Mucosa of descending colon (tissue), 3 donors: Measurements from ENCODE around the gene MEI1. TPM values are rescaled to one million over a fixed set of nuclear protein-coding genes. Genes with fewer than 3 reads are reported as not detected.

Source experiments
- ATAC-seq: fragments of 200-7000 bp; cut with Tn5 transposase; one replicate; pipeline ENCODE4 v1.9.1; 2020; ENCODE audit warnings: mild to moderate bottlenecking, moderate library complexity
- DNase-seq, 3 donors: peaks; one replicate each; pipeline ENCODE4 v3.0.0-alpha.2; 2020
- H3K36me3 ChIP-seq: fragments of 200-600 bp; one replicate; pipeline ENCODE4 v1.8.0; 2021; ENCODE audit warnings: low read depth, mild to moderate bottlenecking
- H3K4me1 ChIP-seq: fragments of 200-600 bp; one replicate; pipeline ENCODE4 v1.8.0; 2021; ENCODE audit warnings: low read depth, mild to moderate bottlenecking
- H3K4me3 ChIP-seq: fragments of 200-600 bp; one replicate; pipeline ENCODE4 v1.8.0; 2021; ENCODE audit warnings: mild to moderate bottlenecking
- H3K9me3 ChIP-seq: fragments of 200-600 bp; one replicate; pipeline ENCODE4 v1.8.0; 2021; ENCODE audit warnings: mild to moderate bottlenecking
- intact Hi-C, 2 donors: fragments of 100-400 bp; cut with DNase I in 1 of 2; cut with micrococcal nuclease in 1 of 2; formaldehyde crosslinking; loops; one replicate each; pipeline versions ENCODE4 v1.11.0 to v1.11.1; 2022; cut with DNase I, micrococcal nuclease
- total RNA-seq, 3 donors: library from RNA; stranded (reverse); fragmentation: NEBNext Ultra II Directional in 2 of 3; extraction: Animal tissue kit (Norgen Biotek cat#: 25700) in 2 of 3; gene quantifications; one replicate each; pipeline versions ENCODE4 v1.2.1 to v1.2.4, GENCODE V29; 2021 to 2023
- TF ChIP-seq, protein P1 (sequence below): fragments of 200-600 bp; IDR thresholded peaks from one replicate; pipeline ENCODE4 v1.8.0; 2022; ENCODE audit warnings: antibody characterized with exemption, mild to moderate bottlenecking
- donor health status: DM: no; HTN: no; CAD: no; lungs with moderate emphysema.
- donor health status: DM: no; HTN: no; CAD: no.
- donor health status: DM: no; HTN: yes; CAD: no.

The MEI1 gene
- total RNA-seq, 3 donors from 2014 or later = 1.4 to 6.4 (median 1.8) TPM

DNA sequence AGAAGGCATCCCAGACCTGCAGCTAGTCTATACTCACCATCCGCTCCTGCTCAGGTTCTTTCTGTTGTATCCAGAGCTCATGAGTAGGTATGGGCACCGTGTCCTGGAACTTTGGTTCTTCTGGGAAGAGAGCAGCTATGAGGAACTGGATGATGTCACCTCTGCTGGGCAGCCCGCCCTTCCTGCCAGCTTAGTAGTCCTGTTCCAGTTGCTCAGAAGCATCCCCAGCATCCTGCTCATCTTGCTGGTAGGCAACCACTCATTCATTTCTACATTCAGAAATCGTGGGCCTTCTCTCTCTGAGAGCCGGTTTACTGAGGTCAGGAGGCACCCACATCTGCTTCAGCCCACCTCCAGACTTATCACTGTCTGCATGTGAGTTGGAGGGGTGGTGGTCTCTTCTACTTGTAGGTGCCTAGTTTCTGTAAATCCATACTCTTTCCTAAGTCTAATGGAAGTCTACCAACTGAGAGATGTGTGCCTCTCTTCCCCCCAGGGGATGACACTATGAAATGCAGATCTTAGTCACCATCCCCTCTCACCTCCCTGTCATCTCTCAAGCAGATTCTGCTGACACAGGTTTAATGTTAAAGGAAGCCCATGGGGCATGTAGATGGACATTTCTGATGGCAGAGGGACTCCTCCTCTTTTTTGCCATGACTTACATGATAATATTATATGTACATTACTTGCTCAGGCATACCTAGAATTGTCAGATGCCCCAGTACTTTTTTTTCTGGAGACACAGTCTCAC, 71.6 kb downstream of the MEI1 start:
- Histone ChIP-seq H3K4me3 (no peak overlapping the region), H3K4me1 (no peaks in the 10 kb centered on the region), H3K36me3 (no peaks in the 10 kb centered on the region), H3K9me3 (no peaks in the 10 kb centered on the region)
- DNase-seq (no peak), ATAC-seq (no peak)
- TF ChIP-seq, protein P1, sequence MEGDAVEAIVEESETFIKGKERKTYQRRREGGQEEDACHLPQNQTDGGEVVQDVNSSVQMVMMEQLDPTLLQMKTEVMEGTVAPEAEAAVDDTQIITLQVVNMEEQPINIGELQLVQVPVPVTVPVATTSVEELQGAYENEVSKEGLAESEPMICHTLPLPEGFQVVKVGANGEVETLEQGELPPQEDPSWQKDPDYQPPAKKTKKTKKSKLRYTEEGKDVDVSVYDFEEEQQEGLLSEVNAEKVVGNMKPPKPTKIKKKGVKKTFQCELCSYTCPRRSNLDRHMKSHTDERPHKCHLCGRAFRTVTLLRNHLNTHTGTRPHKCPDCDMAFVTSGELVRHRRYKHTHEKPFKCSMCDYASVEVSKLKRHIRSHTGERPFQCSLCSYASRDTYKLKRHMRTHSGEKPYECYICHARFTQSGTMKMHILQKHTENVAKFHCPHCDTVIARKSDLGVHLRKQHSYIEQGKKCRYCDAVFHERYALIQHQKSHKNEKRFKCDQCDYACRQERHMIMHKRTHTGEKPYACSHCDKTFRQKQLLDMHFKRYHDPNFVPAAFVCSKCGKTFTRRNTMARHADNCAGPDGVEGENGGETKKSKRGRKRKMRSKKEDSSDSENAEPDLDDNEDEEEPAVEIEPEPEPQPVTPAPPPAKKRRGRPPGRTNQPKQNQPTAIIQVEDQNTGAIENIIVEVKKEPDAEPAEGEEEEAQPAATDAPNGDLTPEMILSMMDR = no peak
- intact Hi-C loops = no loop called here

- DNase-seq (no peak), ATAC-seq (peak; percentile 33)
- intact Hi-C loops = no loop called here
- TF ChIP-seq, protein P1 = no peak
- no peaks in the 10 kb centered on the region for H3K36me3 ChIP-seq
- H3K9me3 ChIP-seq = no peaks in the 10 kb centered on the region
- H3K4me3 ChIP-seq = no peak overlapping the region
- H3K4me1 ChIP-seq = no peaks in the 10 kb centered on the region
Observed at GRCh38 chr22:41772198-41772597, 72.9 kb downstream of the MEI1 start.

- Histone ChIP-seq H3K36me3 (no peaks in the 10 kb centered on the region), H3K9me3 (no peaks in the 10 kb centered on the region), H3K4me1 (no peaks in the 10 kb centered on the region), H3K4me3 (no peak overlapping the region)
- TF ChIP-seq, protein P1 = no peak
- no peak for DNase-seq
- ATAC-seq = peak; percentile 72
- intact Hi-C loops = no loop called here
Observed at GRCh38 chr22:41772645-41773044, 73.3 kb downstream of the MEI1 start.

DNA sequence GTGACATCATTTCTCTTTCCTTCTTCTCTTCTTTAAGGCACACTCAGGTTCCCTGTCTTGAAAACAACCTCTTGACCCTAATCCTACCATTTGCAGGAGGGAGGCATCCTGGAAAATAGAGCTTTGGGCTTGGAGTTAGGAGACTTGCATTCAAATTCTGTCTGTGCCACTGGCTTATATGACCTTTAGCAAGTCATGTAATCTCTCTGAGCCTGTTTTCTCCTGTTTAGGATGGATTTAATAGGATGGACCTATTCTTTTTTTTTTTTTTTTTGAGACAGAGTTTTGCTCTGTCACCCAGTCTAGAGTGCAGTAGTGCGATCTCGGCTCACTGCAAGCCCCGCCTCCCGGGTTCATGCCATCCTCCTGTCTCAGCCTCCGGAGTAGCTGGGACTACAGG, 76.0 kb downstream of the MEI1 start:
- no peaks in the 10 kb centered on the region for H3K4me1 ChIP-seq
- no peak overlapping the region for H3K4me3 ChIP-seq
- DNase-seq (no peak), ATAC-seq (no peak)
- no peaks in the 10 kb centered on the region for H3K9me3 ChIP-seq
- intact Hi-C loops = no loop called here
- no peaks in the 10 kb centered on the region for H3K36me3 ChIP-seq
- TF ChIP-seq, protein P1 = no peak

DNA sequence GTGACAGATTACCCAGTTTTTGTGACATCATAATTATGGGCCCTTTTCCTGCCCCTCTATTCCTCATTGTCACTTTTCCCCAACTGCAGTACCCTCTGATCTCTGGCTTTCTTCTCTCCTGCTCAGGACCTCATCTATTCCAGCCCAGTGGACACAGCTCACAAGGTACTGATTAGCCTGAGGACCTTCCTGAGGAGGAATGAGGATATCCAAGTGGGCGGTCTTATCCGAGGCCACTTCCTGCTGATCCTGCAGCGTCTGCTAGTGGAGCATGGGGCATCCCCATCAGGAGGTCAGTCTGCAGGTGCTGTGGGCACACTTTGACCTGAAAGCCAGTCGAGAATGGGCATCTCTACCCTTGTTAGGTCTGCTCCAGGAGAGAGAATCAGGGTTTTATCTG, 76.7 kb downstream of the MEI1 start:
- ATAC-seq (no peak), DNase-seq (no peak)
- intact Hi-C loops = no loop called here
- H3K36me3 ChIP-seq = no peaks in the 10 kb centered on the region
- no peaks in the 10 kb centered on the region for H3K9me3 ChIP-seq
- TF ChIP-seq, protein P1 = no peak
- H3K4me1 ChIP-seq = peaks cover 3% of the 10 kb centered on the region
- no peak overlapping the region for H3K4me3 ChIP-seq
